ENCODE measurements around the gene PWWP2B.

The PWWP2B gene

GRCh38 chr10:132425757-132426155, 28.8 kb downstream of the PWWP2B start:
- Histone ChIP-seq H3K9me2 (replicated peaks; ENCODE audit: control insufficient read depth, low read length) (no peaks in the 10 kb centered on the region), H3K27me3 (ENCODE audit: control insufficient read depth, low read length) (no peaks in the 10 kb centered on the region), H4K20me1 (ENCODE audit: control insufficient read depth, insufficient read depth, low read depth, low read length) (no peaks in the 10 kb centered on the region), H3K27ac (ENCODE audit: low read depth, low read length) (no peak overlapping the region), H3K79me2 (ENCODE audit: control insufficient read depth, low read length) (no peaks in the 10 kb centered on the region), H3K9me3 (ENCODE audit: control insufficient read depth, insufficient read depth, low read length) (no peaks in the 10 kb centered on the region; the same call in 1 of the 2 replicates), H3K4me2 (ENCODE audit: low read length) (no peak overlapping the region), H3K4me3 (ENCODE audit: low read length) (no peak overlapping the region), H3K4me1 (ENCODE audit: control insufficient read depth, low read length) (peaks cover 42% of the 10 kb centered on the region), H3F3A (ENCODE audit: control insufficient read depth, insufficient read depth) (peaks cover 19% of the 10 kb centered on the region), H3K36me3 (ENCODE audit: control insufficient read depth, low read length) (no peaks in the 10 kb centered on the region)
- no peak for TF ChIP-seq EZH2phosphoT487 (IDR thresholded peaks at IDR 0.05; ENCODE audit: borderline replicate concordance, low read length)

- H3K27ac ChIP-seq (ENCODE audit: low read depth, low read length) = no peak overlapping the region
- TF ChIP-seq CTCF (IDR thresholded peaks at IDR 0.05; ENCODE audit: low read depth, low read length, poor library complexity, severe bottlenecking) = no peak
- no peak for TF ChIP-seq EZH2phosphoT487 (IDR thresholded peaks at IDR 0.05; ENCODE audit: borderline replicate concordance, low read length)
- peaks cover 28% of the 10 kb centered on the region for H3K4me1 ChIP-seq (ENCODE audit: control insufficient read depth, low read length)
Observed at GRCh38 chr10:132427006-132427771, 30.2 kb downstream of the PWWP2B start.

GRCh38 chr10:132427939-132428367, 31.0 kb downstream of the PWWP2B start:
- no peak overlapping the region for H3K27ac ChIP-seq (ENCODE audit: low read depth, low read length)
- H3K9me3 ChIP-seq (ENCODE audit: control insufficient read depth, insufficient read depth, low read length) = no peaks in the 10 kb centered on the region; the same call in 1 of the 2 replicates
- H3K36me3 ChIP-seq (ENCODE audit: control insufficient read depth, low read length) = no peaks in the 10 kb centered on the region
- H3F3A ChIP-seq (ENCODE audit: control insufficient read depth, insufficient read depth) = peaks cover 8% of the 10 kb centered on the region
- no peaks in the 10 kb centered on the region for H3K9me2 ChIP-seq (replicated peaks; ENCODE audit: control insufficient read depth, low read length)
- TF ChIP-seq EZH2phosphoT487 (IDR thresholded peaks at IDR 0.05; ENCODE audit: borderline replicate concordance, low read length) (no peak), CTCF (IDR thresholded peaks at IDR 0.05; ENCODE audit: low read depth, low read length, poor library complexity, severe bottlenecking) (no peak)
- no peaks in the 10 kb centered on the region for H3K27me3 ChIP-seq (ENCODE audit: control insufficient read depth, low read length)
- peaks cover 20% of the 10 kb centered on the region for H3K4me1 ChIP-seq (ENCODE audit: control insufficient read depth, low read length)
- no peaks in the 10 kb centered on the region for H3K79me2 ChIP-seq (ENCODE audit: control insufficient read depth, low read length)
- no peak overlapping the region for H3K4me2 ChIP-seq (ENCODE audit: low read length)
- H4K20me1 ChIP-seq (ENCODE audit: control insufficient read depth, insufficient read depth, low read depth, low read length) = no peaks in the 10 kb centered on the region
- H3K4me3 ChIP-seq (ENCODE audit: low read length) = no peak overlapping the region

More at GRCh38 chr10:132427006-132427771, 30.2 kb downstream of the PWWP2B start:
- no peaks in the 10 kb centered on the region for H3K27me3 ChIP-seq (ENCODE audit: control insufficient read depth, low read length)
- peaks cover 12% of the 10 kb centered on the region for H3F3A ChIP-seq (ENCODE audit: control insufficient read depth, insufficient read depth)
- H3K9me2 ChIP-seq (replicated peaks; ENCODE audit: control insufficient read depth, low read length) = no peaks in the 10 kb centered on the region
- H3K79me2 ChIP-seq (ENCODE audit: control insufficient read depth, low read length) = no peaks in the 10 kb centered on the region
- no peak overlapping the region for H3K4me2 ChIP-seq (ENCODE audit: low read length)
- H4K20me1 ChIP-seq (ENCODE audit: control insufficient read depth, insufficient read depth, low read depth, low read length) = no peaks in the 10 kb centered on the region
- no peak overlapping the region for H3K4me3 ChIP-seq (ENCODE audit: low read length)
- no peaks in the 10 kb centered on the region; the same call in 1 of the 2 replicates for H3K9me3 ChIP-seq (ENCODE audit: control insufficient read depth, insufficient read depth, low read length)
- H3K36me3 ChIP-seq (ENCODE audit: control insufficient read depth, low read length) = no peaks in the 10 kb centered on the region

- H4K20me1 ChIP-seq (ENCODE audit: control insufficient read depth, insufficient read depth, low read depth, low read length) = no peaks in the 10 kb centered on the region
- no peaks in the 10 kb centered on the region for H3K36me3 ChIP-seq (ENCODE audit: control insufficient read depth, low read length)
- H3K27me3 ChIP-seq (ENCODE audit: control insufficient read depth, low read length) = no peaks in the 10 kb centered on the region
- H3K9me3 ChIP-seq (ENCODE audit: control insufficient read depth, insufficient read depth, low read length) = no peaks in the 10 kb centered on the region; the same call in 1 of the 2 replicates
- H3K27ac ChIP-seq (ENCODE audit: low read depth, low read length) = no peak overlapping the region
- no peak for TF ChIP-seq EZH2phosphoT487 (IDR thresholded peaks at IDR 0.05; ENCODE audit: borderline replicate concordance, low read length)
- no peak for TF ChIP-seq CTCF (IDR thresholded peaks at IDR 0.05; ENCODE audit: low read depth, low read length, poor library complexity, severe bottlenecking)
- no peak overlapping the region for H3K4me2 ChIP-seq (ENCODE audit: low read length)
- H3K9me2 ChIP-seq (replicated peaks; ENCODE audit: control insufficient read depth, low read length) = no peaks in the 10 kb centered on the region
- no peaks in the 10 kb centered on the region for H3K79me2 ChIP-seq (ENCODE audit: control insufficient read depth, low read length)
- peaks cover 8% of the 10 kb centered on the region for H3F3A ChIP-seq (ENCODE audit: control insufficient read depth, insufficient read depth)
- peaks cover 14% of the 10 kb centered on the region for H3K4me1 ChIP-seq (ENCODE audit: control insufficient read depth, low read length)
- H3K4me3 ChIP-seq (ENCODE audit: low read length) = no peak overlapping the region
Observed at GRCh38 chr10:132428486-132428995, 31.5 kb downstream of the PWWP2B start.
